K562 (cell line): ENCODE measurements around the gene VPS33A. TPM values are rescaled to one million over a fixed set of nuclear protein-coding genes. Genes with fewer than 3 reads are reported as not detected.

ENCODE experiments used
- BRCA1 ChIP-seq, 2 experiments: fragments of 450-650 bp in 1 of 2; sonication (generic) in 1 of 2; formaldehyde crosslinking in 1 of 2; IDR thresholded peaks; 2 replicates each; pipeline versions ENCODE4 v1.5.0 to v1.6.1; 2017 to 2020; ENCODE audit warnings: mild to moderate bottlenecking in 1 of 2, missing genetic modification reagents in 1 of 2
- CHD2 ChIP-seq: IDR thresholded peaks from 2 replicates; pipeline ENCODE4 v1.6.1; 2011; ENCODE audit warnings: low read depth, low read length
- ELK1 ChIP-seq: sonication (generic); formaldehyde crosslinking; IDR thresholded peaks from 2 replicates; pipeline ENCODE4 v1.8.1; 2022; ENCODE audit warnings: missing genetic modification reagents
- FOXJ2 ChIP-seq: fragments of 200-800 bp; sonication (Bioruptor generic); IDR thresholded peaks from 2 replicates; pipeline ENCODE4 v1.6.1; 2016; ENCODE audit warnings: missing genetic modification characterization, missing compliant biosample characterization
- HDGF ChIP-seq: fragments of 450-650 bp; IDR thresholded peaks from 2 replicates; pipeline ENCODE4 v1.6.1; 2016
- NCOA2 ChIP-seq, 2 experiments: fragments of 450-650 bp; IDR thresholded peaks; 2 replicates each; pipeline ENCODE4 v1.6.1; 2018; ENCODE audit warnings: mild to moderate bottlenecking in 2 of 2, moderate library complexity in 1 of 2; ENCODE audit not compliant: partially characterized antibody in 2 of 2
- TBL1XR1 ChIP-seq, 2 experiments: IDR thresholded peaks; 2 replicates each; pipeline ENCODE4 v1.6.1; 2012; ENCODE audit warnings: improper control_type of control experiment in 2 of 2, low read length in 2 of 2, mild to moderate bottlenecking in 1 of 2
- ZNF165 ChIP-seq: fragments of 250-450 bp; sonication (Bioruptor Pico); IDR thresholded peaks from 2 replicates; pipeline ENCODE4 v1.4.0; 2020; ENCODE audit warnings: borderline replicate concordance
- ZNF212 ChIP-seq: fragments of 450-650 bp; formaldehyde crosslinking; IDR thresholded peaks from 2 replicates; pipeline ENCODE4 v1.4.0; 2020; ENCODE audit warnings: mild to moderate bottlenecking
- polyA plus RNA-seq, 8 experiments: library from polyadenylated mRNA; depleted of rRNA in 4 of 8; stranded (reverse) in 5 of 8; unstranded in 3 of 8; fragments of >200 nt; fragmentation: Nextera tagmentation in 2 of 8; fragmentation: Illumina TruSeq in 1 of 8; extraction: Ambion mirVana in 2 of 8; extraction: Trizol in 1 of 8; gene quantifications; 2 replicates each; pipeline versions ENCODE4 v1.2.1 to v1.2.3, GENCODE V29; 2011 to 2014; ENCODE audit warnings: inconsistent platforms in 1 of 8, missing spikeins in 1 of 8
- total RNA-seq, 7 experiments: library from RNA; depleted of rRNA in 6 of 7; stranded (reverse); fragments of >200 nt in 6 of 7; fragmentation: Illumina TruSeq in 2 of 7; extraction: Trizol in 2 of 7; gene quantifications; 2 replicates each; pipeline versions ENCODE4 v1.2.1 to v1.2.3, GENCODE V29; 2011 to 2021; ENCODE audit warnings: low replicate concordance in 1 of 7
- TF ChIP-seq, protein P1 (sequence below): fragments of 450-650 bp; IDR thresholded peaks from 2 replicates; pipeline ENCODE4 v1.6.1; 2017; ENCODE audit warnings: antibody characterized with exemption

The VPS33A gene
- total and polyA plus RNA-seq, 9 of the 15 experiments (the other 6 are each of a cell fraction or from before 2014, with no cell fraction given): 10.6 to 34.3 (median 25.3) TPM

DNA sequence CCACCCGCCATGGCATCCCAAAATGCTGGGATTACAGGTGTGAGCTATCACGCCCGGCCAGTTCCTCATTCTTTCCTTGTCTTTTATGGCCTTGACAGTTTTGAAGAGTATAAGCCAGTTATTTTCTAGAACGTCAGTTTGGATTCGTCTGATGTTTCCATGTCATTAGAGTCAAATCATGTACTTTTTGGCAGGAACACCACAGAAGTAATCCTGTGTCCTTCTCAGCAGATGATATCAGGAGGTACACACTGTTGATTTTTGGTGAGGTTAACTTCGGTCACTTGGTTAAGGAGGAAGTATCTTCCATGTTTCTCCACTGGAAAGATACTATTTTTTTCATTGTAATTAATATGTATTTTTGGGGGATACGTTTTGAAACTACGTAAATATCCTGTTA, 25.1 kb upstream of the VPS33A start (continued):
- TF ChIP-seq, protein P1, sequence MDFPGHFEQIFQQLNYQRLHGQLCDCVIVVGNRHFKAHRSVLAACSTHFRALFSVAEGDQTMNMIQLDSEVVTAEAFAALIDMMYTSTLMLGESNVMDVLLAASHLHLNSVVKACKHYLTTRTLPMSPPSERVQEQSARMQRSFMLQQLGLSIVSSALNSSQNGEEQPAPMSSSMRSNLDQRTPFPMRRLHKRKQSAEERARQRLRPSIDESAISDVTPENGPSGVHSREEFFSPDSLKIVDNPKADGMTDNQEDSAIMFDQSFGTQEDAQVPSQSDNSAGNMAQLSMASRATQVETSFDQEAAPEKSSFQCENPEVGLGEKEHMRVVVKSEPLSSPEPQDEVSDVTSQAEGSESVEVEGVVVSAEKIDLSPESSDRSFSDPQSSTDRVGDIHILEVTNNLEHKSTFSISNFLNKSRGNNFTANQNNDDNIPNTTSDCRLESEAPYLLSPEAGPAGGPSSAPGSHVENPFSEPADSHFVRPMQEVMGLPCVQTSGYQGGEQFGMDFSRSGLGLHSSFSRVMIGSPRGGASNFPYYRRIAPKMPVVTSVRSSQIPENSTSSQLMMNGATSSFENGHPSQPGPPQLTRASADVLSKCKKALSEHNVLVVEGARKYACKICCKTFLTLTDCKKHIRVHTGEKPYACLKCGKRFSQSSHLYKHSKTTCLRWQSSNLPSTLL: no peak
- TF ChIP-seq ZNF212 (CRISPR knock-in tag): no peak
- TF ChIP-seq FOXJ2: no peak
- TF ChIP-seq ELK1 (CRISPR knock-in tag): no peak
- TF ChIP-seq NCOA2 (IDR thresholded peaks at IDR 0.05; ENCODE audit: partially characterized antibody in 2 of 2): no peak
- TF ChIP-seq HDGF: no peak
- TF ChIP-seq BRCA1 (IDR thresholded peaks at IDR 0.05): no peak
- no peak for TF ChIP-seq BRCA1 (CRISPR knock-in tag; IDR thresholded peaks at IDR 0.05)
- TF ChIP-seq ZNF165: no peak
- no peak for TF ChIP-seq CHD2
- no peak for TF ChIP-seq TBL1XR1 (IDR thresholded peaks at IDR 0.05; ENCODE audit: low read length in 2 of 2)
